Measurements from ENCODE around the gene DSG4.

- TF ChIP-seq, protein P1, sequence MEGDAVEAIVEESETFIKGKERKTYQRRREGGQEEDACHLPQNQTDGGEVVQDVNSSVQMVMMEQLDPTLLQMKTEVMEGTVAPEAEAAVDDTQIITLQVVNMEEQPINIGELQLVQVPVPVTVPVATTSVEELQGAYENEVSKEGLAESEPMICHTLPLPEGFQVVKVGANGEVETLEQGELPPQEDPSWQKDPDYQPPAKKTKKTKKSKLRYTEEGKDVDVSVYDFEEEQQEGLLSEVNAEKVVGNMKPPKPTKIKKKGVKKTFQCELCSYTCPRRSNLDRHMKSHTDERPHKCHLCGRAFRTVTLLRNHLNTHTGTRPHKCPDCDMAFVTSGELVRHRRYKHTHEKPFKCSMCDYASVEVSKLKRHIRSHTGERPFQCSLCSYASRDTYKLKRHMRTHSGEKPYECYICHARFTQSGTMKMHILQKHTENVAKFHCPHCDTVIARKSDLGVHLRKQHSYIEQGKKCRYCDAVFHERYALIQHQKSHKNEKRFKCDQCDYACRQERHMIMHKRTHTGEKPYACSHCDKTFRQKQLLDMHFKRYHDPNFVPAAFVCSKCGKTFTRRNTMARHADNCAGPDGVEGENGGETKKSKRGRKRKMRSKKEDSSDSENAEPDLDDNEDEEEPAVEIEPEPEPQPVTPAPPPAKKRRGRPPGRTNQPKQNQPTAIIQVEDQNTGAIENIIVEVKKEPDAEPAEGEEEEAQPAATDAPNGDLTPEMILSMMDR (conservative IDR thresholded peaks at IDR 0.05; ENCODE audit: low read length), result no peak
- TF ChIP-seq EZH2phosphoT487 (IDR thresholded peaks at IDR 0.05; ENCODE audit: borderline replicate concordance, low read depth, low read length), result no peak
Measured at GRCh38 chr18:31403409-31403808, 26.8 kb downstream of the DSG4 start.

All from OCI-LY7 (cell line).